GM12864 (cell line): ENCODE results near the gene P2RY6.

Experiments used
- DNase-seq: peaks from one replicate; pipeline ENCODE4 v3.0.0-alpha.2; 2011; ENCODE audit warnings: low read depth
- H3K4me3 ChIP-seq: 2 replicates; pipeline ENCODE4 v1.5.1; 2011; ENCODE audit warnings: mild to moderate bottlenecking, low read depth, low read length, control low read depth
- TF ChIP-seq, protein P1 (sequence below): IDR thresholded peaks from 2 replicates; pipeline ENCODE4 v1.5.1; 2011; ENCODE audit warnings: low read depth, mild to moderate bottlenecking, moderate library complexity, low read length, control low read depth, inconsistent platforms; ENCODE audit errors: missing control alignments

P2RY6 gene

DNA sequence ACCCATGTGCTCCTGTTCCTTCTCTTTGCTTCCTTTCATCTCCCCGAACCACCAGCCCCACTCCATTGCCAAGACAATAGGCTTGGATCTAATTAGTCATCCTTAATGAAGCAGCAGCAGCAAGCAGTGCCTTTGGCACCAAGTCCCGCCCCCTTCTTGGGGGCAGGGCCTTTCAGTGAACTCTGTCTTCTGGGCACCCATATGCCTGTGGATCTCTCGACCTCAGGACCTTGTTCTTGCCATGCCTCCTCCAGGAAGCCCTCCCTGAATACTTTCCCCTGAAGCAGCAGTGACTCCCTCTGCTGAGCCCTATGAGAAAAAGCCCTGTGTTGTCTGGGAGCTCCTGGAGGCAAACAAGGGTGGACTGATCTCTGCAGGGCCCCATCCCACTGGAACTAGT, 68.0 kb downstream of the P2RY6 start:
- no peak overlapping the region for H3K4me3 ChIP-seq
- TF ChIP-seq, protein P1, sequence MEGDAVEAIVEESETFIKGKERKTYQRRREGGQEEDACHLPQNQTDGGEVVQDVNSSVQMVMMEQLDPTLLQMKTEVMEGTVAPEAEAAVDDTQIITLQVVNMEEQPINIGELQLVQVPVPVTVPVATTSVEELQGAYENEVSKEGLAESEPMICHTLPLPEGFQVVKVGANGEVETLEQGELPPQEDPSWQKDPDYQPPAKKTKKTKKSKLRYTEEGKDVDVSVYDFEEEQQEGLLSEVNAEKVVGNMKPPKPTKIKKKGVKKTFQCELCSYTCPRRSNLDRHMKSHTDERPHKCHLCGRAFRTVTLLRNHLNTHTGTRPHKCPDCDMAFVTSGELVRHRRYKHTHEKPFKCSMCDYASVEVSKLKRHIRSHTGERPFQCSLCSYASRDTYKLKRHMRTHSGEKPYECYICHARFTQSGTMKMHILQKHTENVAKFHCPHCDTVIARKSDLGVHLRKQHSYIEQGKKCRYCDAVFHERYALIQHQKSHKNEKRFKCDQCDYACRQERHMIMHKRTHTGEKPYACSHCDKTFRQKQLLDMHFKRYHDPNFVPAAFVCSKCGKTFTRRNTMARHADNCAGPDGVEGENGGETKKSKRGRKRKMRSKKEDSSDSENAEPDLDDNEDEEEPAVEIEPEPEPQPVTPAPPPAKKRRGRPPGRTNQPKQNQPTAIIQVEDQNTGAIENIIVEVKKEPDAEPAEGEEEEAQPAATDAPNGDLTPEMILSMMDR: no peak
- DNase-seq: no peak

DNA sequence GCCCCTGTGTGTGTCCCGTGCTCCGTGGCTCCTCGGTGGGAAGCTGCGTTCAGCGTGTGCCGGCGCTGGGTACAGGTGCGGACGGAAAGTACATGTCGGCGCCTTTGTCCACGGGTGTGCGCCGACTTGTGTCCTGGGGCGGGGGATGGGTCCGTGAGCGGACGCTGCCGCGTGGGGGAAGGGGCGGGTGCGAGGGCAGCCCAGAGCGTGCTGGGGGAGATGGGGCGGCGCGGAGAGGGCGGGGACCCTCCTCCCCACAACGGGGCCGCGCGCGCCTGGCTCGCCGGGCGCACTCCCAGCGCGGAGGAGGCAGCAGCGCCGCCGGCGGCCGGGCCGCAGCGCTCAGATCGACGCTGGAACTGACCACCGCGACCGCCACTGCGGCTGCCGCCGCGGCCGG, 70.5 kb downstream of the P2RY6 start:
- H3K4me3 ChIP-seq: no peak overlapping the region
- TF ChIP-seq, protein P1: no peak
- no peak for DNase-seq

DNA sequence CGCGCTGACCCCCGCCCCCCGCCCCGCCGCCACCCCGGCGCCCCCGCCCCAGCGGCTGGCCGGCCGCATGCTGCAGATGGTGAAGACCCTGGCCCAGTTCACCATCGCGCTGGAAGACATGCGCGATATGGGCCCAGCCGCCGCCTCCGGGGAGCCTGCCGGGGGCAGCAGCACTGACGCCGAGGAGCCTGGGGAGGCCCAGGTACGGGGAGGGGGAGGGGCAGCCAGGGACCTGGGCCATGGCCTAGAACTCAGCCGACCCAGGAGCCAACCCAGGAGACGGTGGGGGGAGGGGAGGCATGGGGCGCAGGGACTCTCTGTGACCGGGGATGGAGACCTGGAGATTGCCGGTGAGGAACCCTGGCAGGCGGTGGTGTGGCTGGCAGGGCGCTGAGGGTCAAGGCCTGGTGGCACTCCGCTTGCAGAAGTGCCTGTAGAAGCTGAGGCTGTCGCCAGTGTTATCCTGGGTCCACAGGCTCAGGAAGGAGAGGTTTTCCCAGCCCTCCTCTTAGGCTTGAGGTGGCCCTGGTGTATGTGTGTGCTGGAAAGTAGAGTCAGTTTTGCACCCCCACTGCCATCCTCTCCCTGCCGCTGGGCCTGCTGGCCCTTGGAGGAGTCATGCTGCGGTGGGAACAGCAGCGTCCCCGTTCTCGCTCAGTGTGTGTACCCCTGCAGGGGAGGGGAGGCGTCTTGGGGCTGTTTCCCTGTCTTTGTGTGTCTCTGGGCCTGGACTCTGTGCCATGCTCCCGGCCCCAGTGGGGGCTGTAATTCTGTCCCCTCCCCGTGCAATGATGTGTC, 71.1 kb downstream of the P2RY6 start:
- TF ChIP-seq, protein P1: no peak
- no peak for DNase-seq
- no peak overlapping the region for H3K4me3 ChIP-seq

DNA sequence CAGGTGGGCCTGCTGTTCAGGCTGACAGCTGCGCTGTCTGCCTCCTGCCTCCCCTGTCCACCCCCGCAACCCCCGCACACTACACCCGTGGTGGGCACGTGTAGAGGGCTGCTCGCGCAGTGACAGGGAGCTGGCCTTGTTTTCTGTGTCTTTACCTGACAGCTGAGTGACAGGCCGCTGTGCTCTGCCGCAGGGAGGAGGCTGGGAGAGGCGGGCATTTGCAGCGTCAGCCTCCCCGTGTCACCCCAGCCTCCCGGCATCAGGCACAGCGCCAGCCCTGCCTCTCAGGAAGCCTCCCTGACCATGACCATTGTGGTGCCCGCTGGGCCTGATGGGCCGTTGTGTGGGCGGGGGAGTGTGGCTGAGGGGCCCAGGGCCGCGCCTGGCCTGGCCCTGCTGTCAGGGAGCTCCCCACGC, 72.1 kb downstream of the P2RY6 start:
- no peak for DNase-seq
- TF ChIP-seq, protein P1: no peak
- H3K4me3 ChIP-seq: no peak overlapping the region

DNA sequence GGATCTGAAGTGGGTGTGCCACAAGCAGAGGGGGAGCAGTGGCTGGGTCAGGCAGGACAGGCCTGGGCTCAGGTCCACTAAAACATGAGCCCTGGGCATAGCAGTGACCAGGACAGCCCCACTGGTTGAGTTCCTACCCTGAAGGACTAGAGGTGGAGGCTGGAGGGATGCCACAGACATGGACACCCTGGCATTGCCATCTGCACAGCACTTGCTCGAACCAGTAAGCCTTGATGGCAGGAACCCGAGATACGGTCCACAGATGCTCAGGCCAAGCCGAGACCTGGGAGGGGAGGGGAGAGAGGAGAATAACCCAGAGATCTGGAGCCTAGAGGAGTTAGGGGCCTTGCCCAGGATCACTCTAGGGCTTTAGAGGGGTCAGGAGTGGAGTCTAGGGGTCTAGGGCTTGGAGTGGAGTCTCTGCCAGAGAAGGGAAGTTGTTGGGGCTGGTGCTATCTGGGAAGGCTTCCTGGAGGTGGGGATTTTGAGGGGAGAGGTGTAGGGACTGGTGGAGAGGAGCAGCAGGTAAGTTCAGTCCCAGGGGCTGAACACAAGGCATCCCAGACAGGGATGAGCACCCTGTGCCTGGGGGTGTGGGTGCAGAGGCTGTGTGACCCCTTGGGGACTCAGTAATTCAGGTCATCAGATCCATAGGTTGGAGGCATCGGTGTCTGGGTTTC, 73.5 kb downstream of the P2RY6 start:
- no peak for DNase-seq
- TF ChIP-seq, protein P1: no peak
- H3K4me3 ChIP-seq: no peak overlapping the region

DNA sequence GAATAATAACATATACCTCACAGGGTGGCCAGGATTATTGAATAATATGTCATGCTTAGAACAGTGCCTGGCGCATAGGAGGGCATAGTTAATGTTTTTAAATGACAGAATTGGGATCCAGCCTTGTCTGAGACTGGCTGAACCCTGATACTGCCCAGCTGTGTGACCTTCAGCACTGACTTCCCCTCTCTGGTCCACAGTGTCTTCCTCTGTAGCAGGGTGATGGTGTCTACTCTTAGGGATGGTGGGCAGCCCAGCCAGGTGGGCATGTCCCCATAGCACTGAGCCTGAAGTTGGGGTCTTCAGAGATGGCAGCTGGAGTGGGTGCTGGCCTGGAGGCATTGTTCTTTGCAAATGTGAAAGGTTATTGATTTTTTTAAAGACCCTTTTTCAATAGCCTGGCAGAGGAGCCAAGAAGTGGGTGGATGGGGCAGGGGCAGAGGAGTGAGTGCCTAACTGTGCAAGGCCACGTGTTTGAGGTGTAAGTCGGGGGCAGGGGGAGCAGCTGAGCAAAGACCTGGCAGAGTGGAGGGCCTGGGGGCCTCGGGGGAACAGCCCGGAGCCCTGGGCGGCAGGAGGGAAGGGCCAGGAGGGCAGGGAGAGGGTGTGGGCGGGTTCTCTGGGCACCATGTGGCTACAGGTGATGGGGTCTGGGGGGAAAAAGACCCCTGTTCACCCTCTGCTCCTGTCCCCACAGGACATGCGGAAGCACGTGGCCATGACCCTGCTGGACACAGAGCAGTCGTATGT, 74.2 kb downstream of the P2RY6 start:
- TF ChIP-seq, protein P1: no peak
- no peak for DNase-seq
- H3K4me3 ChIP-seq: no peak overlapping the region
